Activated CD8-positive, alpha-beta memory T cell treated with anti-CD3 and anti-CD28 coated beads, Interleukin-2, amount 50 U/mL, for 48 hours (primary cell): Measurements from ENCODE around the gene ANAPC5.
"Not testable (repeated sequence)": the region's sequence is repeated elsewhere in the genome, so short reads cannot be mapped to it uniquely, and the experiment has no call there.

Source experiments
- DNase-seq: peaks from one replicate; pipeline ENCODE4 v3.0.0-alpha.2; 2020

Gene ANAPC5

GRCh38 chr12:121365416-121366062, 13.3 kb upstream of the ANAPC5 start:
- DNase-seq: no peak

- no peak for DNase-seq
Measured at GRCh38 chr12:121364683-121365121, 12.5 kb upstream of the ANAPC5 start.

GRCh38 chr12:121358073-121358472, 5.9 kb upstream of the ANAPC5 start:
- no peak for DNase-seq

GRCh38 chr12:121357331-121357730, 5.1 kb upstream of the ANAPC5 start:
- DNase-seq: no peak

GRCh38 chr12:121356657-121357056, 4.4 kb upstream of the ANAPC5 start:
- no peak for DNase-seq

GRCh38 chr12:121355818-121356217, 3.6 kb upstream of the ANAPC5 start:
- no peak for DNase-seq

GRCh38 chr12:121352682-121353018, 439 bp upstream of the ANAPC5 start:
- no peak for DNase-seq

- no peak for DNase-seq
Measured at GRCh38 chr12:121346747-121347146, 5.5 kb downstream of the ANAPC5 start.

- no peak for DNase-seq
Measured at GRCh38 chr12:121345151-121345815, 6.9 kb downstream of the ANAPC5 start.

GRCh38 chr12:121344506-121344905, 7.7 kb downstream of the ANAPC5 start:
- no peak for DNase-seq

- DNase-seq: no peak
Measured at GRCh38 chr12:121337416-121337815, 14.8 kb downstream of the ANAPC5 start.

GRCh38 chr12:121334513-121335343, 17.5 kb downstream of the ANAPC5 start:
- no peak for DNase-seq

- no peak for DNase-seq
Measured at GRCh38 chr12:121333747-121334146, 18.5 kb downstream of the ANAPC5 start.

- no peak for DNase-seq
Measured at GRCh38 chr12:121331248-121331647, 21.0 kb downstream of the ANAPC5 start.

GRCh38 chr12:121330692-121331091, 21.5 kb downstream of the ANAPC5 start:
- DNase-seq: no peak

- DNase-seq: no peak
Measured at GRCh38 chr12:121330195-121330594, 22.0 kb downstream of the ANAPC5 start.

GRCh38 chr12:121328620-121329019, 23.6 kb downstream of the ANAPC5 start:
- DNase-seq: no peak

- DNase-seq: no peak
Measured at GRCh38 chr12:121326996-121327674, 25.1 kb downstream of the ANAPC5 start.

- no peak for DNase-seq
Measured at GRCh38 chr12:121325922-121326396, 26.3 kb downstream of the ANAPC5 start.

- DNase-seq: no peak
Measured at GRCh38 chr12:121323908-121324307, 28.3 kb downstream of the ANAPC5 start.

- no peak for DNase-seq
Measured at GRCh38 chr12:121318121-121318520, 34.1 kb downstream of the ANAPC5 start.

GRCh38 chr12:121314431-121314830, 37.8 kb downstream of the ANAPC5 start:
- DNase-seq: no peak

- DNase-seq: not testable (repeated sequence)
Measured at GRCh38 chr12:121310231-121310630, 42.0 kb downstream of the ANAPC5 start.
